ENCODE measurements around the gene KLHL30. TPM values are rescaled to one million over a fixed set of nuclear protein-coding genes. Genes with fewer than 3 reads are reported as not detected.

The KLHL30 gene
- total RNA-seq, 1 experiment from 2014 or later, result not detected

GRCh38 chr2:238149841-238150572 is 11.5 kb downstream of the KLHL30 start:
- no peak overlapping the region for H3K27ac Mint-ChIP-seq
- no peak overlapping the region for H4K91ac ChIP-seq (ENCODE audit: insufficient read length, low read depth, low read length)
- H3K27ac ChIP-seq (ENCODE audit: insufficient read length, low read depth, low read length), result no peak overlapping the region
- no peaks in the 10 kb centered on the region for H3K9me3 Mint-ChIP-seq
- H3K79me2 ChIP-seq (ENCODE audit: insufficient read depth, low read length), result no peaks in the 10 kb centered on the region
- H3K27me3 Mint-ChIP-seq (ENCODE audit: low read depth), result no peaks in the 10 kb centered on the region
- no peak overlapping the region; the same call in 1 of the 2 replicates for H3K14ac ChIP-seq (ENCODE audit: insufficient read depth, low read length)
- H3K9ac ChIP-seq (ENCODE audit: extremely low read depth, insufficient read length, low read length), result no peak overlapping the region
- no peak overlapping the region for H3K4me2 ChIP-seq (ENCODE audit: insufficient read depth, insufficient read length, low read length)
- no peak overlapping the region for H3K4me3 Mint-ChIP-seq
- H2BK15ac ChIP-seq (ENCODE audit: low read depth, low read length), result no peak overlapping the region
- H4K5ac ChIP-seq (ENCODE audit: insufficient read length, low read depth, low read length), result no peak overlapping the region
- H3K23ac ChIP-seq (ENCODE audit: insufficient read length, low read depth, low read length), result no peak overlapping the region
- WGBS (ENCODE audit: extremely low coverage, insufficient read length, low lambda C conversion rate), result no CpG with 5 or more reads among the region's 14 CpGs
- no peak overlapping the region for H3K18ac ChIP-seq (ENCODE audit: insufficient read length, low read depth, low read length)
- H2AFZ ChIP-seq (ENCODE audit: low read length), result no peak overlapping the region
- H3K27me3 ChIP-seq (ENCODE audit: insufficient read depth, low read length), result no peaks in the 10 kb centered on the region
- no peaks in the 10 kb centered on the region; a peak in 2 of 7 replicates for H3K36me3 Mint-ChIP-seq (ENCODE audit: insufficient read depth in 1 of 3, low read depth in 3 of 3)
- no peak overlapping the region for H4K8ac ChIP-seq (replicated peaks; ENCODE audit: insufficient read length, low read depth, low read length)
- H2BK20ac ChIP-seq (ENCODE audit: low read depth, low read length, poor library complexity, severe bottlenecking), result no peak overlapping the region
- no peaks in the 10 kb centered on the region for H3K4me1 ChIP-seq (ENCODE audit: insufficient read depth, low read length)
- H3K4ac ChIP-seq (ENCODE audit: low read depth, low read length), result no peak overlapping the region
- no peaks in the 10 kb centered on the region for H4K20me1 ChIP-seq (ENCODE audit: control insufficient read depth, insufficient read depth, insufficient read length)
- H3K9me3 ChIP-seq (ENCODE audit: control insufficient read depth, low read depth, low read length), result no peaks in the 10 kb centered on the region
- H3K4me1 Mint-ChIP-seq, result peaks cover 4 to 6% of the 10 kb centered on the region in 2 experiments
- DNase-seq, result no peak
- no peaks in the 10 kb centered on the region for H3K23me2 ChIP-seq (ENCODE audit: insufficient read length, low read depth, low read length, poor library complexity, severe bottlenecking)
- no peaks in the 10 kb centered on the region for H3K79me1 ChIP-seq (ENCODE audit: insufficient read depth, low read depth, low read length, poor library complexity, severe bottlenecking)
- no peak overlapping the region for H2BK5ac ChIP-seq (ENCODE audit: insufficient read length, low read length)
- no peak overlapping the region for H3T11ph ChIP-seq (ENCODE audit: low read length)
- no peak overlapping the region for H2BK12ac ChIP-seq (ENCODE audit: insufficient read length, low read depth, low read length)
- H2BK120ac ChIP-seq (ENCODE audit: low read depth, low read length, poor library complexity, severe bottlenecking), result no peak overlapping the region
- no peak overlapping the region for H3K56ac ChIP-seq (ENCODE audit: insufficient read length, low read depth, low read length)
- no peak for TF ChIP-seq CTCF (conservative IDR thresholded peaks at IDR 0.05)
- H2AK5ac ChIP-seq (ENCODE audit: insufficient read length, low read length), result no peak overlapping the region
